Heart left ventricle (tissue), 13 donors: ENCODE results near the gene FGD4.

Experiments used
- CTCF ChIP-seq, 12 donors: fragments of 200-600 bp; sonication (generic) in 4 of 12; IDR thresholded peaks; one replicate each; pipeline versions ENCODE4 v1.5.0 to v1.8.0; 2018 to 2022; ENCODE audit warnings: antibody characterized with exemption in 12 of 12, mild to moderate bottlenecking in 5 of 12
- POLR2A ChIP-seq, 2 donors: fragments of 450-650 bp; IDR thresholded peaks; one replicate each; pipeline ENCODE4 v1.6.1; 2017; ENCODE audit warnings: antibody characterized with exemption in 2 of 2, mild to moderate bottlenecking in 2 of 2, moderate library complexity in 2 of 2
- donor health status: ischemic (EF 13 %, LVEDD 7.1; RV severe dilation, severe dysfunction).
- donor health status: DM: no; HTN: yes; CAD: no.
- donor health status: DM: no; HTN: no; CAD: no.
- donor health status: ischemic (EF 25% LVEDD 6.9; RV normal size, moderate dysfunction).
- donor health status: ischemic (EF 25% LVEDD 5.7; RV mildly dilated, moderate dysfunction).
- donor health status: ischemic (EF 35%, LVEDD 5.7; RV mildly dilated, moderate dysfunction).
- donor health status: nonischemic (EF 11% LVEDD 7.7; RV severe dilation, severe dysfunction).
- donor health status: DM: yes; HTN: yes; CAD: no.
- donor health status: PGD.
- donor health status: ischemic (EF 29% LVEDD 5.4; RV normal size, mild dysfunction).
- donor health status: nonischemic (EF 23%, LVEDD 6.1; RV moderate dilation, normal function).

GRCh38 chr12:32551058-32551457 is 151.7 kb downstream of the FGD4 start:
- TF ChIP-seq POLR2A (IDR thresholded peaks at IDR 0.05) = no peak
- TF ChIP-seq CTCF (IDR thresholded peaks at IDR 0.05) = no peak
